Spleen (tissue), 7 donors: ENCODE measurements around the gene CNIH3.

Source experiments
- CTCF ChIP-seq, 11 experiments: fragments of 200-600 bp in 7 of 11; fragments of 450-650 bp in 4 of 11; sonication (generic) in 4 of 11; IDR thresholded peaks in 8 of 11; conservative IDR thresholded peaks in 3 of 11; 1 replicate in 7 of 11; 2 replicates in 4 of 11; pipeline versions ENCODE4 v1.4.0 to v1.8.0; 2016 to 2021; ENCODE audit warnings: antibody characterized with exemption in 11 of 11, inconsistent platforms in 4 of 11, mild to moderate bottlenecking in 1 of 11
- POLR2AphosphoS5 ChIP-seq, 3 donors: sonication (generic); formaldehyde crosslinking; IDR thresholded peaks; one replicate each; pipeline ENCODE4 v1.5.1; 2017; ENCODE audit warnings: antibody characterized with exemption in 3 of 3
- donor health status: DM: no; HTN: no; CAD: no; lungs with moderate emphysema.
- donor health status: DM: no; HTN: no; CAD: no.
- donor health status: DM: no; HTN: no; CAD: no.

GRCh38 chr1:224727351-224728289, 111.5 kb downstream of the CNIH3 start:
- TF ChIP-seq CTCF (IDR thresholded peaks at IDR 0.05 in 8 of 11, conservative IDR thresholded peaks at IDR 0.05 in 3 of 11) (no peak), POLR2AphosphoS5 (IDR thresholded peaks at IDR 0.05) (no peak)
